HCT116 (cell line): ENCODE data around the gene NUDT14. TPM values are rescaled to one million over a fixed set of nuclear protein-coding genes. Genes with fewer than 3 reads are reported as not detected.

Source experiments
- ATAC-seq: fragments of 200-7000 bp; cut with Tn5 transposase; 2 replicates; pipeline ENCODE4 v1.9.1; 2020; ENCODE audit warnings: mild to moderate bottlenecking, moderate library complexity
- BruUV-seq: library from RNA; stranded (reverse); fragments of 400-500 nt; replicated peaks from 2 replicates; lab custom pipeline; 2021; lab: Mats Ljungman, UMichigan
- CTCF ChIA-PET: fragments of 300-600 bp; sonication (Branson Sonifier 250); formaldehyde crosslinking; loops from one replicate; lab custom pipeline; 2021; ENCODE audit warnings: antibody characterized with exemption; lab: Charles Lee
- POLR2A ChIA-PET: fragments of 300-600, 350-600 bp; sonication (Branson Sonifier 250); formaldehyde crosslinking; loops from one replicate; lab custom pipeline; 2021; ENCODE audit warnings: antibody characterized with exemption; lab: Charles Lee
- RAD21 ChIA-PET, 2 experiments: fragments of 300-600 bp; sonication (Branson Sonifier 250); formaldehyde crosslinking; loops; one replicate each; lab custom pipeline; 2023; ENCODE audit warnings: low total read pairs in 2 of 2; ENCODE audit not compliant: uncharacterized antibody in 2 of 2, unreplicated experiment in 2 of 2, low non-redundant PET in 1 of 2; lab: Charles Lee
- DNase-seq: peaks from one replicate; pipeline ENCODE4 v3.0.0-alpha.2; 2010; ENCODE audit warnings: low read depth, low spot score
- H2AFZ ChIP-seq: fragments of 200-600 bp; shearing (Covaris generic), sonication (generic); 2 replicates; pipeline ENCODE4 v1.6.1; 2017; ENCODE audit warnings: low read depth, mixed run types, mixed read lengths, antibody characterized with exemption, low read length; ENCODE audit not compliant: poor library complexity, severe bottlenecking
- H3K27ac ChIP-seq: 2 replicates; pipeline ENCODE4 v1.5.1; 2012; ENCODE audit warnings: low read depth, low read length
- H3K27me3 ChIP-seq: fragments of 200-600 bp; sonication (generic); 2 replicates; pipeline ENCODE4 v1.6.1; 2016; ENCODE audit warnings: mixed run types, low read length, mixed read lengths; ENCODE audit not compliant: insufficient read depth
- H3K36me3 ChIP-seq, 2 experiments: fragments of 200-500 bp in 1 of 2; fragments of 200-600 bp in 1 of 2; sonication (Bioruptor generic) in 1 of 2; sonication (generic) in 1 of 2; 2 replicates each; pipeline versions ENCODE4 v1.5.1 to v1.6.1; 2014 to 2016; ENCODE audit warnings: low read length in 2 of 2, inconsistent platforms in 1 of 2, mixed read lengths in 1 of 2, mixed run types in 1 of 2; ENCODE audit not compliant: insufficient read depth in 2 of 2, control insufficient read depth in 1 of 2
- H3K4me1 ChIP-seq, 2 experiments: fragments of 200-600 bp in 1 of 2; sonication (generic) in 1 of 2; 2 replicates each; pipeline versions ENCODE4 v1.5.1 to v1.6.1; 2012 to 2017; ENCODE audit warnings: low read length in 2 of 2, inconsistent platforms in 1 of 2, mild to moderate bottlenecking in 1 of 2, mixed read lengths in 1 of 2, mixed run types in 1 of 2, moderate library complexity in 1 of 2; ENCODE audit not compliant: insufficient read depth in 2 of 2, control insufficient read depth in 1 of 2
- H3K4me2 ChIP-seq: fragments of 200-600 bp; sonication (generic); 2 replicates; pipeline ENCODE4 v1.6.1; 2017; ENCODE audit warnings: mixed run types, low read length, mixed read lengths
- H3K4me3 ChIP-seq, 2 experiments: fragments of 200-600 bp in 1 of 2; sonication (generic) in 1 of 2; replicated peaks in 1 of 2; 2 replicates each; pipeline ENCODE4 v1.5.1; 2011 to 2016; ENCODE audit warnings: low read length in 2 of 2, control low read depth in 1 of 2, low read depth in 1 of 2, mild to moderate bottlenecking in 1 of 2, mixed read lengths in 1 of 2, mixed run types in 1 of 2
- H3K79me2 ChIP-seq: fragments of 200-600 bp; sonication (generic); 2 replicates; pipeline ENCODE4 v1.6.1; 2017; ENCODE audit warnings: mild to moderate bottlenecking, mixed run types, low read length, moderate library complexity, mixed read lengths; ENCODE audit not compliant: insufficient read depth
- H3K9ac ChIP-seq: fragments of 200-600 bp; sonication (generic); 2 replicates; pipeline ENCODE4 v1.6.1; 2016; ENCODE audit warnings: low read length, mixed read lengths
- H3K9me2 ChIP-seq: fragments of 200-600 bp; sonication (generic), shearing (Covaris generic); 2 replicates; pipeline ENCODE4 v1.6.1; 2017; ENCODE audit warnings: mixed run types, mild to moderate bottlenecking, moderate library complexity; ENCODE audit not compliant: insufficient read depth
- H3K9me3 ChIP-seq, 2 experiments: fragments of 200-500 bp in 1 of 2; fragments of 200-600 bp in 1 of 2; sonication (Bioruptor generic) in 1 of 2; sonication (generic) in 1 of 2; 2 replicates each; pipeline ENCODE4 v1.6.1; 2014 to 2017; ENCODE audit warnings: low read length in 2 of 2, mixed read lengths in 2 of 2, inconsistent platforms in 1 of 2, low read depth in 1 of 2, mild to moderate bottlenecking in 1 of 2, mixed run types in 1 of 2, moderate library complexity in 1 of 2; ENCODE audit not compliant: control insufficient read depth in 1 of 2, insufficient read depth in 1 of 2
- H4K20me1 ChIP-seq: fragments of 200-600 bp; sonication (generic), shearing (Covaris generic); 2 replicates; pipeline ENCODE4 v1.6.1; 2017; ENCODE audit warnings: mixed run types, mild to moderate bottlenecking, moderate library complexity; ENCODE audit not compliant: insufficient read depth
- ATF3 ChIP-seq: IDR thresholded peaks from 2 replicates; pipeline ENCODE4 v1.6.1; 2012
- EZH2 ChIP-seq: fragments of 200-600 bp; sonication (generic); IDR thresholded peaks from 2 replicates; pipeline ENCODE4 v1.6.1; 2017; ENCODE audit warnings: antibody characterized with exemption, mixed run types
- JUND ChIP-seq: IDR thresholded peaks from 2 replicates; pipeline ENCODE4 v1.6.1; 2012
- MAX ChIP-seq: IDR thresholded peaks from 2 replicates; pipeline ENCODE4 v1.6.1; 2012
- REST ChIP-seq: IDR thresholded peaks from 2 replicates; pipeline ENCODE4 v1.6.1; 2012; ENCODE audit warnings: low read depth
- SP1 ChIP-seq: IDR thresholded peaks from 2 replicates; pipeline ENCODE4 v1.6.1; 2012; ENCODE audit warnings: low read depth
- intact Hi-C: fragments of 100-400 bp; cut with micrococcal nuclease; formaldehyde crosslinking; loops from 2 replicates; pipeline ENCODE4 v1.10.0; 2022
- total RNA-seq: library from RNA; stranded (reverse); gene quantifications from one replicate; pipeline ENCODE4 v1.2.1, GENCODE V29; 2021; ENCODE audit not compliant: unreplicated experiment

NUDT14 gene
- total RNA-seq, 1 experiment from 2014 or later, result 56.1 TPM

- Histone ChIP-seq H2AFZ (no peak overlapping the region), H4K20me1 (no peaks in the 10 kb centered on the region; the same call in 1 of the 2 replicates)
- intact Hi-C loops, result loop anchor here (10.0 kb wide), 1 partner anchor 186 kb away; the partner anchor contains the start of gene AHNAK2
These were observed 20.3 kb downstream of the NUDT14 start for GRCh38 chr14:105160776-105161175.

More at GRCh38 chr14:105160776-105161175, 20.3 kb downstream of the NUDT14 start:
- ChIA-PET CTCF (interaction anchor here (1.3 kb wide), 1 partner anchor 9 kb away, joined by 4 read pairs; no protein-coding TSS in a partner anchor), POLR2A (no interaction called here), RAD21 (no interaction called here)
- Histone ChIP-seq H3K79me2 (peaks cover 78% of the 10 kb centered on the region), H3K36me3 (no peaks in the 10 kb centered on the region; a peak in 1 of 4 replicates), H3K9me3 (no peaks in the 10 kb centered on the region), H3K4me1 (peaks cover 14 to 29% of the 10 kb centered on the region in 2 experiments), H3K9me2 (no peaks in the 10 kb centered on the region), H3K4me2 (no peak overlapping the region), H3K27me3 (no peaks in the 10 kb centered on the region), H3K4me3 (no peak overlapping the region), H3K9ac (no peak overlapping the region), H3K27ac (no peak overlapping the region)
- TF ChIP-seq SP1 (no peak), REST (no peak), EZH2 (no peak), JUND (no peak), ATF3 (no peak), MAX (no peak)
- no peak for ATAC-seq
- BruUV-seq, result no TSS peak
- DNase-seq, result no peak
